OCI-LY3 (cell line): ENCODE measurements around the gene BPIFB6.

ENCODE experiments used
- H2AFZ ChIP-seq: fragments of 200-600, 300-600 bp; shearing (Covaris generic); 2 replicates; pipeline ENCODE4 v1.6.0; 2014; ENCODE audit warnings: antibody characterized with exemption, low read depth, low read length
- H3K27ac ChIP-seq: fragments of 200-600, 300-600 bp; sonication (generic); 2 replicates; pipeline ENCODE4 v1.5.1; 2014; ENCODE audit warnings: mild to moderate bottlenecking, low read length, moderate library complexity, mixed read lengths
- H3K27me3 ChIP-seq: fragments of 200-600, 300-600 bp; sonication (generic); 2 replicates; pipeline ENCODE4 v1.6.1; 2014; ENCODE audit warnings: low read depth, low read length, mixed read lengths
- H3K36me3 ChIP-seq: fragments of 200-600, 300-600 bp; sonication (generic); replicated peaks from 2 replicates; pipeline ENCODE3; 2014; ENCODE audit warnings: low read depth, low read length, mixed read lengths
- H3K4me1 ChIP-seq: fragments of 300-600, 200-600 bp; sonication (generic); 2 replicates; pipeline ENCODE4 v1.6.1; 2014; ENCODE audit warnings: low read length, mixed read lengths
- H3K4me2 ChIP-seq: fragments of 200-600, 300-600 bp; sonication (generic); 2 replicates; pipeline ENCODE4 v1.6.1; 2014; ENCODE audit warnings: low read length, mixed read lengths
- H3K4me3 ChIP-seq: fragments of 300-600, 200-600 bp; sonication (generic); 2 replicates; pipeline ENCODE4 v1.5.1; 2014; ENCODE audit warnings: antibody characterized with exemption, mild to moderate bottlenecking, low read length, moderate library complexity
- H3K79me2 ChIP-seq: fragments of 300-600, 200-600 bp; shearing (Covaris generic); 2 replicates; pipeline ENCODE4 v1.6.1; 2014; ENCODE audit warnings: mild to moderate bottlenecking, low read length, mixed read lengths
- H3K9ac ChIP-seq: fragments of 300-600, 200-600 bp; shearing (Covaris generic); 2 replicates; pipeline ENCODE4 v1.6.0; 2014; ENCODE audit warnings: mild to moderate bottlenecking, low read length, moderate library complexity
- H3K9me3 ChIP-seq: fragments of 200-600, 300-600 bp; shearing (Covaris generic); 2 replicates; pipeline ENCODE4 v1.6.1; 2014; ENCODE audit warnings: low read length, mixed read lengths; ENCODE audit not compliant: insufficient read depth
- H4K20me1 ChIP-seq: fragments of 200-600, 300-600 bp; sonication (generic); 2 replicates; pipeline ENCODE4 v1.6.1; 2016; ENCODE audit warnings: low read length, mixed read lengths; ENCODE audit not compliant: insufficient read depth
- EZH2phosphoT487 ChIP-seq: fragments of 200-600 bp; shearing (Covaris generic); IDR thresholded peaks from 2 replicates; pipeline ENCODE4 v1.6.1; 2018; ENCODE audit warnings: antibody characterized with exemption, mixed run types, low read depth
- TF ChIP-seq, protein P1 (sequence below): fragments of 200-600, 300-600 bp; sonication (generic); IDR thresholded peaks from 2 replicates; pipeline ENCODE4 v1.5.1; 2014; ENCODE audit warnings: antibody characterized with exemption, low read length, low read depth

The BPIFB6 gene

DNA sequence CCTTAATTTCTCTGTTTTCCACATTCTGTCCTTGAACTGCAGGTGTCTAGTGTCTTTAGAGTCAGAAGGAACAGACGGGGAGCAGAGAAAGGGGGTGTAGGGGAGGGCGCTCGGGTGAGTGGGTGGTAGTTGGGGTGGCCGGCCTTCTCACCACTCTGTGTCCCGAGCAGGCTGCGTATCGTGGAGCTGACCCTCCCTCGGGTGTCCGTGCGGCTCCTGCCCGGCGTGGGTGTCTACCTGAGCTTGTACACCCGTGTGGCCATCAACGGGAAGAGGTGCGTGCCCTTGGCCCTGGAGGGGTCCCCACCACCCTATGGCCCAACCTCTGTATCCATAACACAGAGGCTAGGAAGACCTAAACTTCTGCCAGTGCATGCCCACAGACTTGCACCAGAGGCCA is 53.3 kb downstream of the BPIFB6 start:
- H3K4me3 ChIP-seq, result no peak overlapping the region
- no peaks in the 10 kb centered on the region for H3K79me2 ChIP-seq
- no peaks in the 10 kb centered on the region for H4K20me1 ChIP-seq
- no peak overlapping the region for H2AFZ ChIP-seq
- peaks cover 11% of the 10 kb centered on the region for H3K27me3 ChIP-seq
- no peak overlapping the region for H3K27ac ChIP-seq
- no peak overlapping the region for H3K4me2 ChIP-seq
- H3K4me1 ChIP-seq, result no peaks in the 10 kb centered on the region
- no peaks in the 10 kb centered on the region for H3K9me3 ChIP-seq
- no peaks in the 10 kb centered on the region for H3K36me3 ChIP-seq
- no peak for TF ChIP-seq EZH2phosphoT487
- TF ChIP-seq, protein P1, sequence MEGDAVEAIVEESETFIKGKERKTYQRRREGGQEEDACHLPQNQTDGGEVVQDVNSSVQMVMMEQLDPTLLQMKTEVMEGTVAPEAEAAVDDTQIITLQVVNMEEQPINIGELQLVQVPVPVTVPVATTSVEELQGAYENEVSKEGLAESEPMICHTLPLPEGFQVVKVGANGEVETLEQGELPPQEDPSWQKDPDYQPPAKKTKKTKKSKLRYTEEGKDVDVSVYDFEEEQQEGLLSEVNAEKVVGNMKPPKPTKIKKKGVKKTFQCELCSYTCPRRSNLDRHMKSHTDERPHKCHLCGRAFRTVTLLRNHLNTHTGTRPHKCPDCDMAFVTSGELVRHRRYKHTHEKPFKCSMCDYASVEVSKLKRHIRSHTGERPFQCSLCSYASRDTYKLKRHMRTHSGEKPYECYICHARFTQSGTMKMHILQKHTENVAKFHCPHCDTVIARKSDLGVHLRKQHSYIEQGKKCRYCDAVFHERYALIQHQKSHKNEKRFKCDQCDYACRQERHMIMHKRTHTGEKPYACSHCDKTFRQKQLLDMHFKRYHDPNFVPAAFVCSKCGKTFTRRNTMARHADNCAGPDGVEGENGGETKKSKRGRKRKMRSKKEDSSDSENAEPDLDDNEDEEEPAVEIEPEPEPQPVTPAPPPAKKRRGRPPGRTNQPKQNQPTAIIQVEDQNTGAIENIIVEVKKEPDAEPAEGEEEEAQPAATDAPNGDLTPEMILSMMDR, result no peak
- H3K9ac ChIP-seq, result no peak overlapping the region

GRCh38 chr20:33086052-33086722 is 54.7 kb downstream of the BPIFB6 start:
- Histone ChIP-seq H3K4me3 (no peak overlapping the region), H3K79me2 (no peaks in the 10 kb centered on the region), H3K36me3 (no peaks in the 10 kb centered on the region), H3K27ac (no peak overlapping the region), H3K4me1 (no peaks in the 10 kb centered on the region), H3K27me3 (0 out of 2 replicates have a peak, but pooled peaks cover 2% of the 10 kb centered on the region), H3K9ac (no peak overlapping the region), H3K4me2 (no peak overlapping the region), H4K20me1 (no peaks in the 10 kb centered on the region), H3K9me3 (no peaks in the 10 kb centered on the region), H2AFZ (no peak overlapping the region)
- no peak for TF ChIP-seq EZH2phosphoT487

- Histone ChIP-seq H3K9me3 (no peaks in the 10 kb centered on the region), H3K4me1 (no peaks in the 10 kb centered on the region)
Observed at GRCh38 chr20:33091147-33091546, 59.7 kb downstream of the BPIFB6 start.

DNA sequence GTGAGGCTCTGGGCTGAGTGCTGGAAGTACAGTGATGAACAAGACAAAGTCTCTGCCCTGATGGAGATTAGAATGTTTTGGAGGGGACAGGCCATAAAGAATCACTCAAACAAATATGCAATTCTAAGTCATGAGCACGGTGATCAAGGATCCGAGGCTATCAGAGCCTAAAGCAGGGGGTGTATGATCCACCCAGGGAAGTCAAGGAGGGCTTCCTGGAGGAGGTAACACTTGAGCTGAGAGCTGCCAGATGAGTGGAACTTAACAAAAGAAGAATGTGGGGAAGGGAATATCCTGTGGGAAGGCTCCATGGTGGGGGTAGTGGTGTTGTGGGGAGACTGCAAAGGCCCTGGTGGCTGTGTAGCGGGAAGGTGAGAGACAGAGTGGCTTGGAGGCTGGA is 60.2 kb downstream of the BPIFB6 start:
- Histone ChIP-seq H3K4me3 (no peak overlapping the region), H3K79me2 (no peaks in the 10 kb centered on the region), H3K4me2 (no peak overlapping the region), H3K27ac (no peak overlapping the region), H3K36me3 (no peaks in the 10 kb centered on the region), H2AFZ (no peak overlapping the region), H3K27me3 (peaks cover 3% of the 10 kb centered on the region; the same call in 1 of the 2 replicates), H3K9me3 (no peaks in the 10 kb centered on the region), H3K4me1 (no peaks in the 10 kb centered on the region), H3K9ac (no peak overlapping the region), H4K20me1 (no peaks in the 10 kb centered on the region)
- TF ChIP-seq, protein P1, result no peak
- no peak for TF ChIP-seq EZH2phosphoT487

More at GRCh38 chr20:33091147-33091546, 59.7 kb downstream of the BPIFB6 start:
- Histone ChIP-seq H3K79me2 (no peaks in the 10 kb centered on the region), H3K27me3 (peaks cover 4% of the 10 kb centered on the region; the same call in 1 of the 2 replicates), H4K20me1 (no peaks in the 10 kb centered on the region), H3K36me3 (no peaks in the 10 kb centered on the region), H3K9ac (no peak overlapping the region), H3K4me3 (no peak overlapping the region), H3K27ac (no peak overlapping the region), H2AFZ (no peak overlapping the region), H3K4me2 (no peak overlapping the region)
- TF ChIP-seq EZH2phosphoT487, result no peak
- TF ChIP-seq, protein P1, result no peak
